ENCODE data around the gene PDE8B. TPM values are rescaled to one million over a fixed set of nuclear protein-coding genes. Genes with fewer than 3 reads are reported as not detected.

Gene PDE8B
- total RNA-seq, 1 donor from 2014 or later: 3.6 TPM

GRCh38 chr5:77333451-77334123 lies 123.1 kb downstream of the PDE8B start:
- intact Hi-C loops (cut with DNase I): no loop called here
- no peak for ATAC-seq
- no peak for DNase-seq (ENCODE audit: low spot score)

- intact Hi-C loops (cut with DNase I): no loop called here
- ATAC-seq: no peak
- DNase-seq (ENCODE audit: low spot score): no peak
Measured at GRCh38 chr5:77337246-77337645, 126.8 kb downstream of the PDE8B start.

- DNase-seq (ENCODE audit: low spot score) (no peak), ATAC-seq (no peak)
- intact Hi-C loops (cut with DNase I): no loop called here
Measured at GRCh38 chr5:77337686-77338085, 127.2 kb downstream of the PDE8B start.

- no peak for DNase-seq (ENCODE audit: low spot score)
- no peak for ATAC-seq
- intact Hi-C loops (cut with DNase I): no loop called here
Measured at GRCh38 chr5:77339337-77339890, 128.9 kb downstream of the PDE8B start.

- DNase-seq (ENCODE audit: low spot score) (no peak), ATAC-seq (no peak)
- intact Hi-C loops (cut with DNase I): no loop called here
Measured at GRCh38 chr5:77343165-77343564, 132.7 kb downstream of the PDE8B start.

GRCh38 chr5:77347435-77348098 lies 137.1 kb downstream of the PDE8B start:
- no peak for ATAC-seq
- intact Hi-C loops (cut with DNase I): no loop called here
- no peak for DNase-seq (ENCODE audit: low spot score)

GRCh38 chr5:77353251-77353650 lies 142.8 kb downstream of the PDE8B start:
- no peak for ATAC-seq
- intact Hi-C loops (cut with DNase I): no loop called here

GRCh38 chr5:77354454-77354853 lies 144.0 kb downstream of the PDE8B start:
- no peak for DNase-seq (ENCODE audit: low spot score)
- ATAC-seq: no peak

More at GRCh38 chr5:77353251-77353650, 142.8 kb downstream of the PDE8B start:
- DNase-seq (ENCODE audit: low spot score): no peak

GRCh38 chr5:77355080-77355479 lies 144.6 kb downstream of the PDE8B start:
- ATAC-seq: no peak
- intact Hi-C loops (cut with DNase I): no loop called here
- DNase-seq (ENCODE audit: low spot score): no peak

More at GRCh38 chr5:77354454-77354853, 144.0 kb downstream of the PDE8B start:
- intact Hi-C loops (cut with DNase I): no loop called here

- intact Hi-C loops (cut with DNase I): no loop called here
- ATAC-seq (no peak), DNase-seq (ENCODE audit: low spot score) (no peak)
Measured at GRCh38 chr5:77355751-77356150, 145.3 kb downstream of the PDE8B start.

GRCh38 chr5:77356740-77357139 lies 146.3 kb downstream of the PDE8B start:
- intact Hi-C loops (cut with DNase I): no loop called here
- ATAC-seq (no peak), DNase-seq (ENCODE audit: low spot score) (no peak)

- ATAC-seq (no peak), DNase-seq (ENCODE audit: low spot score) (no peak)
- intact Hi-C loops (cut with DNase I): no loop called here
Measured at GRCh38 chr5:77358255-77359205, 148.1 kb downstream of the PDE8B start.

GRCh38 chr5:77359231-77359630 lies 148.8 kb downstream of the PDE8B start:
- intact Hi-C loops (cut with DNase I): no loop called here
- ATAC-seq: no peak
- DNase-seq (ENCODE audit: low spot score): no peak

GRCh38 chr5:77360381-77360780 lies 149.9 kb downstream of the PDE8B start:
- no peak for DNase-seq (ENCODE audit: low spot score)
- intact Hi-C loops (cut with DNase I): no loop called here

GRCh38 chr5:77360973-77361372 lies 150.5 kb downstream of the PDE8B start:
- ATAC-seq: no peak
- DNase-seq (ENCODE audit: low spot score): no peak
- intact Hi-C loops (cut with DNase I): no loop called here

More at GRCh38 chr5:77360381-77360780, 149.9 kb downstream of the PDE8B start:
- no peak for ATAC-seq

GRCh38 chr5:77366717-77367500 lies 156.4 kb downstream of the PDE8B start:
- DNase-seq (ENCODE audit: low spot score) (no peak), ATAC-seq (no peak)
- intact Hi-C loops (cut with DNase I): no loop called here

GRCh38 chr5:77367741-77368140 lies 157.3 kb downstream of the PDE8B start:
- intact Hi-C loops (cut with DNase I): no loop called here
- ATAC-seq (no peak), DNase-seq (ENCODE audit: low spot score) (no peak)

GRCh38 chr5:77368367-77368766 lies 157.9 kb downstream of the PDE8B start:
- ATAC-seq: no peak
- DNase-seq (ENCODE audit: low spot score): no peak
- intact Hi-C loops (cut with DNase I): no loop called here

GRCh38 chr5:77369566-77369965 lies 159.1 kb downstream of the PDE8B start:
- intact Hi-C loops (cut with DNase I): no loop called here
- no peak for ATAC-seq
- no peak for DNase-seq (ENCODE audit: low spot score)
